GM11168 (cell line): Measurements from ENCODE around the gene CCDC195.

Experiments
- in situ Hi-C: fragments of 300-500 bp; cut with MboI; formaldehyde crosslinking; loops from one replicate; pipeline ENCODE4 v1.12.0; 2022; ENCODE audit warnings: low sequenced_read_pairs; ENCODE audit not compliant: unreplicated experiment

Gene CCDC195, protein sequence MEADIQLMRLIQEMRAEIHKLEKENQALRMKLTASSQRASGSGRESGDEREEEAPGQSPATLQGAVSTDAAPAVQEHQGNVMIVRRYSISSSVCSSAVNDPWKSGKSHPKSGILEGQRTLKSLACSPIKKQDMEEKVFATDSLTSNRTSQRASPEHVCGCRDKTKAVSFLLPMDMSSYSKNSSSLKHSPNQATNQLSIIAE

DNA sequence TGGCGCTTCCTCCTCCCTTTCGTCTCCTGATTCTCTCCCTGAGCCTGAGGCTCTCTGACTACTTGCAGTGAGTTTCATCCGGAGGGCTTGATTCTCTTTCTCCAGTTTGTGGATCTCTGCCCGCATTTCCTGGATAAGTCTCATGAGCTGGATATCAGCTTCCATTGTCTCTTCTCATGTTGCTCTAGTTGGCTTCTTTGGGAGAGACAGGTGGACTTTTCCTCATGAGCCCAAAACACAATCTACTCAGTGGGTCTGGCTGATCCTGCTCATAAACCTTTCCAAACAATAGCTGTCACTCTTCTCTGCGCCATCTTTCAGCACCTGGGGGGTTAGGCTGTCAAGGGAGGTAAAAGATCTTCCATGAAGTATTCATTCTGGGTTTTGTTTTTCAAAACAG lies at the start of gene CCDC195:
Gene CCDC195 (minus strand): TSS at position 165 of the 400 bp plus-strand sequence. CDS start 0 bp downstream, at position 165.
- in situ Hi-C loops: no loop called here

DNA sequence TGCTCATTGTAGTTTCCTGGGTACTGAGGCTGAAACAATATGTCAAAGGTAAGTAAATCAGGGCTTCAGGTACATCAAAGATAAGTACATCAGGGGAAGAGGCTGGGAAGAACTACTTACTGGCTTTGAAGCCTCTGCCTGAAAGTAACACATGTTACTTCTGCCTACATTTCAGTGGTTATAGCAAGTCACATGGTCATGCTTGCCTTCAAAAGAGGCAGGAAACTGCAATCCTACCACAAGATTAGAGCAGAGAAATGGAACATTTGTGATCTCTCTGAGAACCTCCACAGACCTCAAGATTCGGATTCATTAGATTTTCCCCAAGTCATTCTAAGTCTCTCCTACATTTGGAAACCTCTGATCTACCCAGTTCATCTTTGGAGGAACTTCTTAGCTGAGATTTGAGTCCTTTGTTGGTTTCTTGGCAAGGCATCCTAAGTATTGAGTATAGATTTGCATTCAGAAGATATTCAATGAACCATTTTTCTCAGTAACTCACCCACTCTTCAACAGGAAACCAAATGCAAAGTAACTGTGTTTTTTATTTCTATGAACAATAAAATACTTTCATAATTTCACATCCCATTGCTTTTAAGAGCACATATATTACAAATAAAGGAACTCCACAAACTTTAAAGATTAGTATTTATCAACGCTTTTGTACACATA lies 48.5 kb upstream of the CCDC195 start:
- in situ Hi-C loops: loop anchor here (10.0 kb wide), 1 partner anchor 400 kb away; no protein-coding TSS in a partner anchor

DNA sequence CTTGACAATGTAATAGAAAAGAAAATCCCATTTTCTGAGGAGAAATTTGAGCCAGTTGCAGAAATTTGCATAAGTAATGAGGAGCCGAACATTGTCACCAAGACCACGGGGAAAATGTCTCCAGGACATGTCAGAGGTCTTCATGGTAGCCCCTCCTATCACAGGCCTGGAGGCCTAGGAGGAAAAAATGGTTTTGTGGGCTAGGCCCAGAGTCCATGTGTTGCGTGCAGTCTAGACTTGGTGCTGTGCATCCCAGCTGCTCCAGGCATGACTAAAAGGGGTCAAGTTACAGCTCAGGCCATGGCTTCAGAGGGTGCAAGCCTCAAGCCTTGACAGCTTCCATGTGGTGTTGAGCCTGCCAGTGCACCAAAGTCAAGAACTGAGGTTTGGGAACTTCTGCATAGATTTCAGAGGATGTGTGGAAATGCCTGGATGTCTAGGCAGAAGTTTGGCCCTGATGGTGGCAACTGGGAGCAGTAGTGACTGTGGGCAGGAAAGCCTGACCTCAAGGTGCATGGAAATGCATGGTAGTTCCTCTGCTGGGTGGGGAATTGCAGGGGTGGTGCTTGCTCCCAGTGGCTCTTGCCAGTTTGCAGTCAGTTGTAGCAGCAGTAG lies 41.9 kb upstream of the CCDC195 start:
- in situ Hi-C loops: no loop called here

DNA sequence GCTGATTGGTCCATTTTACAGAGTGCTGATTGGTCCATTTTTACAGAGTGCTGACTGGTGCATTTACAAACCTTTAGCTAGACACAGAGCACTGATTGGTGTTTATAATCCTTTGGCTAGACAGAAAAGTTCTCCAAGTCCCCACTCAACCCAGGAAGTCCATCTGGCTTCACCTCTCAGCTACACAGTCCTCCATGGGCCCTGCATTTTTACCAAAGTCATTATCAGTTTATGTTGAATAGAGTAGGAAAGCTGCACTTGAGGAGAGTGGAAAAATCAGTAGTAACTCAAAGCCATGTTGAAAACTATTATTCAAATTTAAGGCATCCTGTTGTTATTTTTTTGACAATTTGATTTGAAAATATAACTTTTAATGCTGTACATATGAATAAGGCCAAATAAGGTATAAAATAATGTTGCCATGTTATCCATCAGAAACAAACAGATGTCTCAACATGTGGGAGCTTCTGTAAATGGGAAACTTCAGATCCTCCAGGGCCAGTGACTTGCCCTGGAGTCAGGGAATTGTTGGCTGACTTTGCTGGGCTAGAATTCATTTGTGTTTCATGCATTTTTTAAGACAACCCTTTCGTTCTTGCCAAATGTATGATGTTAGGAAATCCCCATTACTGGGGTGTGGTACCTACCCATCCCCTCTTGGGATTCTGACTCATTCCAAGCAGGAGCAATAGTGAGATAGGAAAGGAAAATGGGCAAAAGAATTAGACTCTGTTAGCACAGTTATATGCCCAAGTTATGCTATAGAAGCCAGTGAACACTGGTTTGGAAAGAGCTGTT lies 37.8 kb upstream of the CCDC195 start:
- in situ Hi-C loops: no loop called here

DNA sequence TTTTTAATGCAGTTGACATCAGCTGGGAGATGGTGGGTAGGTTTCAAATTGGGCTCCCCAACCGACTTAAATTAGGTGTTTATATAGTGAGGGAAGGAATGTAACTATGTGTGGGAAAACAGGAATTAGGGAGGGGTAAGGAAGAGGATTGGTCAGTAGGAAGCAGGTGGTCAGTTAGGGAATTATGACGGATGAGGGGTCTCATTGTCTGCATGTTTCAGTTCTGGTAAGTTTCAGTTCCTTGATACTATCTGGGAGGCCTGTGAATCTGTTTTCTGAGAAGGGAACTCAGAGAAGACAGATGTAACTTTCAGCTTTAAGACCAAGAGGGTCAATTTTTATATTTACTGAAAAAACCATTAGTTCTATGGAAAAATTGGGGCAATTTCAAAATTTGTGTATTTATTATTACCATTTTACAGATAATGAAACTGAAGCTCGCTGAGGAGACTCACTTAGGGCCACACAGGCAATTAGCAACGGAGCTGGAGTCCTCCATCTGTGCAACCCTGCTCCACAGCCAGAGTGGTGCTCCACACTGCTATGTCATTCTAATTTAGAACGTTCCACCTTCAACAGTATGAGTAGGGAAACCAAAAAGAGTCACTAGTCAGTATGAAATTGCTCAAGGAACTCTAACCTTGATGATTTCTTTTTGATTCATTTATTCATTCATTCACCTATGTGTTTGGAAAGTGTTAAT lies 36.0 kb upstream of the CCDC195 start:
- in situ Hi-C loops: no loop called here

DNA sequence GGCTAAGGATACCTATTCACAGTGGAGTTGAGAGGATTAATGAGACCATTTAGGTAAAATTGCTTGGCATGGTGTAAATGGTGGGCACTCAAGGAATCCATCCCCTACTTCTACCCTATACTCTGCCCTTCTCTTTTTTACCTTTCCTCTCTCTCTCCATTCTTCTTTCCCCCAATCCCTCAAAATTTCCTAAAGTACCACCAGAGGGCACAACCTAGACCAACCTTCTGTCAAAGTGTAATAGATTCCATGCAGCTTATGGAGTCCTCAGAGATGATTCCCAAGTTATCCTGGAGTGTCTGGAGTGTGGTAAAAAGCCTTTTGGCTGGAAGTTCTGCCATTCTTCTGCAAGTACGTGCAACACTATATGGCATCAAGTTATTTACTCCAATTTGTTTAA lies 33.0 kb upstream of the CCDC195 start:
- in situ Hi-C loops: no loop called here

DNA sequence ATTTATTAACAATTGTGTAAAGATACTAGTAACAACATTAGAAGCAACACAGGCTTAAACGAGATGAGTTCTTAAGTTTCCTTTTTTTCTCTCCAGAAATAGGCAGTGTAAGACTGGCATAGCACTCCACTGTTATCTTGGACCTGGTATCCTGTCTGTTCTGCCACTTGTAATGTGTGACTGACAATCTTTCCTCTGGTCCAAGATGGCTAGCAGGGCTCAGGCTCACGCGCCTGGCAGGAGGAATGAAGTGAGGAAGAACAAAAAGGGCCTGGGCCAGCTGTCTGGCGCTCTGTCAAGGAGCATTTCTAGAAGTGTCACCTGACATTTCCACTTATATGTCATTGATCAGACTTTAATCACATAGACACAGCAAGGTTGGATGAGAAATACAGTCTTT lies 31.6 kb upstream of the CCDC195 start:
- in situ Hi-C loops: no loop called here

DNA sequence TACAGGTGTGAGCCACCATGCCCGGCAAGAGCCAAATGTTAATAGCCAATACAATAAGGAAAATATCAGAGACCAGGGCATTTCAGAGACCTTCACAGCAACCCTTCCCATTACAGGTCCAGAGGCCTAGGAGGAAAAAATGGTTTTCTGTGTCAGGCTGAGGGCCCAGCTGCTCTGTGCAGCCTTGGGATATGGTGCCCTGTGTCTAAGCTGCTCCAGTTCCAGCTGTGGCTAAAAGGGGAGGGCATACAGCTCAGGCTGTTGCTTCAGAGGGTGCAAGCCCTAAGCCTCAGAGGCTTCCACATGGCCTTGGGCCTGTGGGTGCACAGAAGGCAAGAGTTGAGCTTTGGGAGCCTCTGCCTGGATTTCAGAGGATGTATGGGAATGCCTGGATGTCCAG lies 20.1 kb upstream of the CCDC195 start:
- in situ Hi-C loops: no loop called here

DNA sequence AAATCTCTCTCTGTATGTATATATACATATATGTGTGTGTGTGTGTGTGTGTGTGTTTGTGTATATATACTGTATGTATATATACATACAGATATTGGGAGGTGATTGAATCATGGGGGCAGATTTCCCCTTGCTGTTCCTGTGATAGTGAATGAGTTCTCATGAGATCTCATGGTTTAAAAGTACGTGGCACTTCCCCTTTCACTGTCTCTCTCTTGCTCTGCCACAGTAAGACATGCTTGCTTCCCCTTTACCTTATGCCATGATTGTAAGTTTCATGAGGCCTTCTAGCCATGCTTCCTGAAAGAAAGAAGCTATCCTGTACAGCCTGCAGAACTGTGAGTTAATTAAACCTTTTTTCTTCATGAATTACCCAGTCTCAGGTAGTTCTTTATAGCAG lies 18.8 kb upstream of the CCDC195 start:
- in situ Hi-C loops: no loop called here

DNA sequence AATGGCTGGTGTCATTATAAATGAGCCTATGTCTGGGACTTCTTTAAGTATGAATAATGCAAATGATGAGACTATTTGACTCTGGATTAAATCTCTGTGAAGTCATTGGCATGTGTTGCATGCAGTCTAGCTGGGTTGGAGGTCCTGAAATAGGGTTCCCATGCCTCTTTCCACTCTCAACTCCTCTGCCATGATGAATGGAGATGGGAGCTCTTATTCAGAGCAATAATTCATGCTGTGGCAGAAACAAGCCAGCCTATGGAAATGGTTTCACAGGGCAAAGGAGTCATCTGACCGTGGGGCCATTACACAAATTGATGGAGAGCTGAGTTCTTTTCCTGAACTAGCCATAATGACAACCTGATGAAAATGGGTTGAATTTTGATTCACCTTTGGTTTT lies 15.5 kb upstream of the CCDC195 start:
- in situ Hi-C loops: no loop called here

DNA sequence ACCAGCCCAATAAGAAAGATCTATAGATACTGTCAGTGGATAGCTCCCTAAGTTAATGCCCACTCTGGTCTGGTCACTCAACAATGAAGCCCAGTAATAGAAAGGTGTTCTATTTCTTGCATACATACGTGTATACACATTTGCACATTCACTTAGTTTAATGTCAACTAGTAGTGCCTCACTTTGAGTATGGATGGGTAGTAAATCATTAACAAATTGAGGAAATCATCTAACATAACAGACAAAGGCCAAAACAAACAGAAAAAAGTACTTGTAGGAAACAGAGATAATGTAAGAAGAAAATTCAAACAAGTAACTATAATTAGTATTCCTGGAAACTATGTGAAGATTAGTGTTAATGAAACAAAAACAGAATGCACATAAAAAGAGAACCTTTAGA lies 13.3 kb upstream of the CCDC195 start:
- in situ Hi-C loops: no loop called here

DNA sequence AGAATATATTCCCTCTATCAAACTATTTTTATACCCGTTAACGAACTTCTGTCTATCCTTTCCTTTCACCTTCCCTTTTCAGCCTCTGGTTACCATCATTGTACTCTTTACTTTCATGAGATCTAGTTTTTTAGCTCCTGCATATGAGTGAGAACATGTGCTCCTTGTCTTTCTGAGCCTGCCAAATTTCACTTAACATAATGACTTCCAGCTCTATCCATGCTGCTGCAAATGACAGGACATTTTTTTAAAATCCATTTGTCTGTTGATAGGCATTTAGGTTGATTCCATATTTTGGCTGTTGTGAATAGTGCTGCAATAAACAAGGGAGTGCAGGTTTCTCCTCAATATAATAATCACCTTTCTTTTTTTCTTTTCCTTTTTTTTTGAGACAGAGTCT lies 8.2 kb upstream of the CCDC195 start:
- in situ Hi-C loops: no loop called here

DNA sequence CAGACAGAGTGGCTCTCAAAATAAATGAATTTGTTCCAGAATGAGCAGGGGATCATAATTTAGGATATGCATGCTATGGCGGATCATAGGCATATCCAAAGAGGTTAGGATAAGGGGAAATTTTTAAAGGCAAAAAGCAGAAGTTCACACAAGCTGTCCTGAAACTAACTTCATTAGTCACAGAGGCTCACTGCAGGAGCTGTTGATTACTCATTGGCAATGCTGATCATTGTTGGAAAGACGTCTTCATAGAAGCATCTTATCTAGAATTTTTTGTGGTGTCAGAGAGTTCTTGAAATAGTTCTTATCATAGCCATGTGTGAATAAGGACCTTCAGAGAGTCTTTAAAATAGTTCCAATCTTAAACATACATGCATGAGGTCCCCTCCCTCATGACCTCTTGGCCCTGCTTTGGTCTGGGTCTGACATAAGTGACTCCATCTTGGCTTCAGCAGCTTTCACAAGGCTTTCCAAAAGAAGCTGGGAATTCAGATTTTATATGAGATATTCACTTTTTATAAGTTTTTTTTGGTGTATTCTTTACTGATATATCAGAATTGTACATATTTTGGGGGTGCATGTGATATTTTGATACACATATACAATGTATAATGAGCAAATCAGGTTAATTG lies 7.5 kb upstream of the CCDC195 start:
- in situ Hi-C loops: no loop called here

DNA sequence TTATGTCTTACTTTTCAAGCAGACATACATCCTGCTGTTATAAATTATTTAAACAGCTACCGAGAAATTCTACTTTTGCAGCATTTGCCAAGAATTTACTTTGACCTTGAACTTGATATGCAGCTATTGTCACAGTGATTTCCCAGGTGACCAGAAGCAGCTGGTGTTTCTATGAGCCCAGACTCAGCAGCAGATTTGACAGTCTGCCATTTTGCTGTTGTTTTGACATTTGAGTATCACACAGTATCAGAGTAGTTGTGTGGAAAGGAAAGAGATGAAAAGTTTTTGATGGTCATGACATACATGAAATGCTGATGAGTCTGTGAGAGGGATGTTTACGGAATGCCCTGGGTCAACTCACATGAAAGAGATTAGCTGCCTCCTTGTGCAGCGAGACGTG lies 6.6 kb upstream of the CCDC195 start:
- in situ Hi-C loops: no loop called here

DNA sequence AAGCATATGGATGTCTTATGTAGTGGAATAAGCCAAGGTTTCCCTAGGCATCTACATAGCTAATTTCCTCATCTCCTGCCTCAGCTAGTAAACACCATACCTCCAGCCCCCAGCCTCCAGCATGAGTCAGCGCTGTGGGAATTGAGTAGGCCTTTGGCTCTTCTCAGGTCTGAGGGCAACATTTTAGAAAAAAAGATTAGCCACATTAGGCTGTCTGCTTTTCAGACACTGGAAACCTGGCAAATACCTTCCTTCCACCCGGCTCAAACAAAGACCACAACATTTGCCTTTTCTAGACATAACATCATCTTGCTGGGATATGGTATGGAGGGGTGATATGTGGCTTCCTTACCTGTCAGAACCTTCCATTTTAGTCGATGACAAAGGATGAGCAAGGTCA lies 6.1 kb upstream of the CCDC195 start:
- in situ Hi-C loops: no loop called here

DNA sequence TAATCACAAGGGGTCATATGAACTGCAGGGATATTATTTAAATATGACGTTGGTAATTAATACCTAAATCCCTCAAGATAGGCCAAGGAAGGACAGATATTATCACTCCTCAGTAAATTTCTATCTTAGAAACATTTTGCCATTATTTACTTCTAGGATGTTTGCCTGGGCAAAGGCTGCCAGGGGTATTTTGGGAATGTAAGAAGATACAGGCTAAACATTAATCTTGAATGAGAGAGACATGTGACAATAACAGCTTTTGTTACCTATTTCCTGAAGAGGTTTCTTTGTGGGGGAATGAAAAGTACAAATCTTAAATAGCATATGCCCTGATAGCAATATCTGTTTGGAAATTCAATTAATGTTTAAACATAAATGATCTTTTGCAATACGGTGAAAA lies 756 bp upstream of the CCDC195 start:
- in situ Hi-C loops: no loop called here

DNA sequence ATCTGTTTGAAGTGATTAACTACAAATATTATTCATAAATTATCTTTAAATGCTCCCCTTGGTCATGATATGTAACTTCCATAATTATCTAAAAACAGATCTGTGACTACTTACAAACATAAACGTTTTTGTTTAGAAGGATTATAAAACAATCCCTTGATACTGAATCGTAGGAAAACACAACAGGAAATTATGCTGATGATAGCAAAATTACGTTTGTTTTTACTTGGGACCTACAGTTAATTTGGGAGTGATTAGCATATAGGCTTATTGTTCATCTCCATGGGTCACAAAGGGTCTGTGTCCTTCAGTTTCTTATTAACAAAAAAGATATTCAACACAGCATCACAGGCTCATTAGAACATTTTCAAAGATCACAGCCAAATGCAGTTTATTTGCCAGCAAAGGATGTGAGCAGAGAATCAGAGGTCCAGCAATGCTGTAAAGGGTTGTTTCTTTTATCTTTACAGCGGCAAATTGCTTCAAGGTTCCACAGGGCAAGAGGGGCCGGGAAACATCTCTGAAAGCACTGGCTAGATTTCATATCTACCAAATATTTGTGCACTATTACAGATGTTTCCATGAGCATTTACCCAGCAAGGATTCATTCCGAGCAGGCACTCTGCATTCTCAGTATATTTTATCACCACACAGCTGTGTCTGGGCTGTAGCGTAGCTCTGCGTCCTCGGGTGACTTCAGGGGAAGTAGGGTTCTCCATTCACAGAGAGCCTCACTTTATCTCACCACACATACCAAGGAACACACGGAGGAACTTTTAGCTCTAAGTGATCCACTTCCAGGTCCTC lies 4.1 kb downstream of the CCDC195 start:
- in situ Hi-C loops: no loop called here

DNA sequence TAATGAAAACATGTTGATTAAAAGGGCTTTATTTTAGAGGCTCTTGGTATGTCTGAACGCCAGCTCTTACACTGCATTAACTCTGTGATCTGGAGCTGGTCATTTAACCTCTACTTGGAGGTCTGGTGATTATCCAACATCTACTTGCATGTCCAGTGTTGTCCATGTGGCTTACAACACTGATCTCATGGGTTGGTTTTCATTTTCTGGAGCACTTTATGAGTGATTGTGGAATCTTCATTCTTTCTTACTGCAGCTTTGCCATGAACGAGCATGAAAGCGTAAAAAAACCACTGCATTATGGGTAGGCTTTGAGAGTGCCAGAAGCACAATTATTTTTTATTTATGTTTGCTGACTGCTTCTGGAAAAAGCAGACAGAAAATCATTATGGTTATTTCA lies 4.8 kb downstream of the CCDC195 start:
- in situ Hi-C loops: no loop called here

DNA sequence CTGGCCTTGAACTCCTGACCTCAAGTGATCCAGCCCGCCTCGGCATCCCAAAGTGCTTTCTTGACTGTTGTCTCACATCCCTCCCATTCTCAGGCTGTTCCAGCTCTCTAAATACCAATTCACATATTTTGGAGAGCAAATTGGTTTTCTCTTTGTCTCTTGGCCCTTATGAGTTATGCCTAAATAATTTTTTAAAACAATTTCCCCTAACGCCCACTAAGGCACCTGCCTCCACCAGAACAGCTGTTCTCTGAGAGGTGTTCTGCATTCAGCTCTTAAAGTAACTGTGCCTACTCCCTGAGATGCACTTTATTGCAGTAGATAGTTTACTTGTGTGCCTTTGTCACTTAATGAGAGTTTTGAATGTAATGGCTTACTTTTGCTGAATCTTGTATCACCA lies 6.9 kb downstream of the CCDC195 start:
- in situ Hi-C loops: no loop called here
